ENCODE data around the gene CNKSR1.
"Not testable (repeated sequence)": the region's sequence is repeated elsewhere in the genome, so short reads cannot be mapped to it uniquely, and the experiment has no call there.

Gene CNKSR1

DNA sequence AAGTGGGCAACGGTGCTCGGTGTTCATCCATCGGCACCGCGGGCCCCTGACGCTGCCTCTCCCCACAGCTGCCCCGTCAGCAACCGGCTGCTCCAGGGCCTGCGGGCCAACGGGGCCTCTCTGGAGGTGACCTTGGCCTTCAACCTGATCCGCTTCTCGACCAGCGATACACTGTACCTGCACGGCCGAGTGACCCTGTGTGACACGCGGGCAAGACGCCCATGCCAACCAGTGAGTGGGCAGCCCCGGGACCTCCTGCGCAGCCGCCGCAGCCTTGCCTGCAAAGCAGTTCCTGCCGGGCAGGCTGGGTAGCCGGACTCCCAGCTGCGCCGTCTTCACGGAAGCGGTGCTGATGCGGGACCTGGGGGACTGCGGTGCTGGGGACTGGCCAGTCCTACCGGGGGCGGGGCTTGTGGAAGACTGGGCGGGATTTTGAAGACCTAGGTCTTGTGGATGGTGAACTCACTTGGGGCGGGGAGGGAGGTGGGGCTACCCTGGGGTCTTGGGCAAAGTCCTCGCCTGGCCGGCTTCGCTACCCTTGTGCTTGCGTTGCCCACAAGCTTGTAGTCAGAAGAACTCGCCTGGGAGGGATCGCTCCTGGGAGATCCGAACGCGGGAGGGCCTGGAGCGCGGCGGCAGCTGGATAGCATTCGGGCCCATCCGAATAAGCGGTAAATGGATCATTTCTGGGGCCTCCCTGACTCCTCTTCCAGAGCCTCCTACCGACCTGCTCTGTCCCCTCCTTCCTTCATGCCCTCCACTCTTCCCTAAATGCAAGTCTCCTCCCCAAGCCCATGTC, 47.9 kb downstream of the CNKSR1 start:
- peak in 1 of 2 donors; percentile 51 for DNase-seq (ENCODE audit: low read depth in 2 of 2)

DNA sequence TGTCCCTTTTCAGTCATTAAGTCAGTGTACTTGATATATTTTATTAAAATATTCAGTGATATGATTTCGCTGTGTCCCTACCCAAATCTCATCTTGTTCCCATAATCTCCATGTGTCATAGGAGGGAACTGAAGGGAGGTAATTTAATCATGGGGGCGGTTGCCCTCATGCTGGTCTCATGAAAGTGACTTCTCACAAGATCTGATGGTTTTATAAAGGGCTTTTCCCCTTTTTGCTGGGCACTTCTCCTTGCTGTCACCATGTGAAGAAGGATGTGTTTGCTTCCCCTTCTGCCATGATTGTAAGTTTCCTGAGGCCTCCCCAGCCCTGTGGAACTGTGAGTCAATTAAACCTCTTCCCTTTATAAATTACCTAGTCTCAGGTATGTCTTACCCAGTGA, 53.4 kb downstream of the CNKSR1 start:
- DNase-seq (ENCODE audit: low read depth in 2 of 2) = not testable (repeated sequence)

- peak; percentile 98 for DNase-seq (ENCODE audit: low read depth in 2 of 2)
These were observed 56.8 kb downstream of the CNKSR1 start, which contains the start of gene CEP85 for GRCh38 chr1:26233903-26234643. Gene CEP85, plus strand, starts transcription at chr1:26234200. Its CDS starts 5,584 bp downstream, at chr1:26239784.

DNA sequence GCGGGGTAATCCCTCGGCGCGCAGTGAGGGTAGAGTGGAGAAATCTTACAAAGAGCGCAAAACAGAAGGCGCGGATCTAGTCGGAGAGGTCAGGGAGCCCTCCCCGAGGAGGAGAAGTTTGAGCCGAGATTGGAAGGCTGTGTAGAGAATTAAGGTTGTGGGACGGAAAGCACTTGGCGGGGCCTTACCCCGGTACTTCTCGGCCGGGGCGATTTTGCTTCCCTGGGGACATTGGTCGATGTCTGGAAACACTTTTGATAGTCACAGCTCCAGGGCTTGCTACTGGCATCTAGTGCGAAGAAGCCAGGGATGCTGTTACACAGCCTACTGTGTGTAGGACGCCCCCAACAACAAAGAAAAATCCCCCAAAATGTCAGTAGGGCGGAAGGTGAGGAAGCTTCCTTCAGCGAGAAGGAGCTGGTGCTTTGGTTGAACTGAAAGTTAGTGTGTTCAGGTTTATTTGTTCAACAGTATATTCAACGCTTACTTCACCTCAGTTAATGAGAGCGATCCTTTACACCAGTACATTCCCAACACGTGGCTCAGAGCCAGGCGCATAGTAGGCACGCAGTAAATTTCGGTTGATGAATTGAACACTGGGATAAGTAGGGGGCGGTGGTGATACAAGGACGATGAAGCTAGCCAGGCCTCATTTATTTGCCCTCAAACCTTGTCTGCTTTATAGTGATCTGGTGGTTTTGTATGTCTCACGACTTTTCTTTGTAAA, 57.5 kb downstream of the CNKSR1 start:
- no peak for DNase-seq (ENCODE audit: low read depth in 2 of 2)

GRCh38 chr1:26237230-26237966, 60.1 kb downstream of the CNKSR1 start:
- DNase-seq (ENCODE audit: low read depth in 2 of 2) = no peak

Data from stimulated activated CD4-positive, alpha-beta T cell treated with anti-CD3 and anti-CD28 coated beads, Interleukin-4, amount 100 ng/mL, for 48 hours (primary cell).